Measurements from ENCODE around the gene LIN28A. TPM values are rescaled to one million over a fixed set of nuclear protein-coding genes. Genes with fewer than 3 reads are reported as not detected.

Gene LIN28A
- total and polyA plus RNA-seq, 12 donors = 0.23 to 1.2 (median 0.72) TPM; not detected in 9

DNA sequence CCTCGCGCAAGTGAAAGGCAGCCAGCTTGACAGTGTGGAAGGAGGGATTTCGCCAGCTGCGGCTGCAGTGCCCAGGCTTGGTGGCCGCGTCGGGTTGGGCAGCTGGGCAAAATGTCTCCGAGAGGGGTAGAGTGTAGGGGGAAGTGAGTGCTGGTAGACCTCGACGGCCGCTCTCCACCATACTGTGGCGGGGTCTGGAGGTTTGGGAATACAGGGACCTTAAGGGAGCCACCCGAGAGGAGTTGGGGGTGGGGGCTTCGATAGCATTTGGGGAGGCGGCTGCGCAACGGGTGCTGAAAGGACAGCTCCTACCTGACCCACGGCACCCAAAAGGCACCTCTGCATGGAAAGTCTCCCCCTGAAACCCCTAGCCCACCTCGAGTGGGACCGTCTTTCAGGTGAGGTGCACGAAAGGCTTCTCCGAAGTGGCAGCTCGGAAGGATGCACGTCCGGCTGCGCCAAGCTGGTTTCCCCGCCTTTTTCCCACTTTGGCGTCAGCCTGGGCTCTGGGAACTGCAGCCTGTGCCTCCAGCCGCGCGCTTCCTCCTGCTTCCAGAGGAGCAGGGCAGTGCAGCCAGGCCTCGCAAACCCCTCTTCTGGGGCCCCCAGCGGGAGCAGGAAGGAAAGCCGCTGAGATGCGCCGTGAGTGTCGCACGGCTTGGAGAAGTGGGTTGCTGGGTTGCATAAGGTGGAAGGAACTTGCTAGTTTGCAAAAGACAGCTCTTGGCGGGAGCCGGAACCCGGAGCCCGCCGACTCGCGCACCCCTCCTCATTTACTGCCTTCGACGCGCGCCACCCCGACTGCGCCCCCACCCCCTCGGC is 61.1 kb downstream of the LIN28A start:
- TF ChIP-seq CTCF (IDR thresholded peaks at IDR 0.05) = no peak
- TF ChIP-seq POLR2A (IDR thresholded peaks at IDR 0.05) = no peak
- intact Hi-C loops (cut with DNase I) = no loop called here
- DNase-seq = peak; percentile 64 to 89 (median 81)
- Histone ChIP-seq H3K27ac (peak overlapping the region; percentile 97 to 100 (median 99)), H3K4me3 (peak overlapping the region in 3 of 4 donors; percentile 63 to 95 (median 93)), H3K27me3 (no peaks in the 10 kb centered on the region), H3K4me1 (replicated peaks in 1 of 2) (peaks cover 19 to 52% of the 10 kb centered on the region in 2 donors), H3K9me3 (replicated peaks in 1 of 3) (no peaks in the 10 kb centered on the region), H3K36me3 (replicated peaks in 1 of 2) (peaks cover 0 to 37% of the 10 kb centered on the region in 2 donors)
- WGBS, 4 donors = 0 to 1% (median 1%) methylated on average over 27 to 52 of the region's 52 CpGs

DNA sequence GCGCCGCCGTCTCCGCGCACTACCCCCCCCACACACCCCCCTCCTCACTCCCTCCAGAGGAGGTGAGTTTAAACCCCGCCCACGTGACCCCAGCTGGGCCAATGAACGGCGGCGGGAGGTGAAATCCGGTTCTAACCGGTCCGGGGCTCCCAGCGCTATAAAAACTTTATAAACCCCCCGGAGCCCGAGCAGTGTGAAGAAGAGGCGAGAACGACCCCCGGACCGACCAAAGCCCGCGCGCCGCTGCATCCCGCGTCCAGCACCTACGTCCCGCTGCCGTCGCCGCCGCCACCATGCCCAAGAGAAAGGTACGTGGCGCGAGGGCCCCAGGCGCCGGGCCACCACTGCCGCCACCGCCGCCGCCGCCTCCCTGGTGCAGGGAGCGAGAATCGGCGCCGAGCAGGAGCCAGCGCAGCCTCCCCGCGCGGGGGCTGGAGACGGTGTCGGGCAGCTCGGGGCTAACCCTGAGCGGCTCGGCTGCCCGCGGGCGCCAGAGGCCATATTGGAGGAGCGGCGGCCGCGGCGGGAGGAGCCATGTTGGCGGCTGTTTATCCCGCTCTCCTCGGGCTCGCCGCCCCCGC is 61.8 kb downstream of the LIN28A start, which contains the start of gene HMGN2:
TSS of gene HMGN2 (plus strand) at position 121 of the 581 bp plus-strand sequence. CDS start at position 294, 173 bp downstream.
- intact Hi-C loops (cut with DNase I) = no loop called here
- peak; percentile 93 to 95 (median 94) for DNase-seq
- Histone ChIP-seq H3K4me3 (peak within 1 kb of the TSS; percentile 63 to 95 (median 90)), H3K9me3 (replicated peaks in 1 of 3) (no peaks in the 10 kb centered on the region), H3K27me3 (no peaks in the 10 kb centered on the region), H3K4me1 (replicated peaks in 1 of 2) (peaks cover 19 to 52% of the 10 kb centered on the region in 2 donors), H3K27ac (peak within 1 kb of the TSS; percentile 97 to 100 (median 99)), H3K36me3 (replicated peaks in 1 of 2) (peaks cover 0 to 37% of the 10 kb centered on the region in 2 donors)
- peak in 1 of 6 experiments; percentile 1 for TF ChIP-seq CTCF (IDR thresholded peaks at IDR 0.05)
- TF ChIP-seq POLR2A (IDR thresholded peaks at IDR 0.05) = peak in 1 of 2 donors; percentile 5
- WGBS, 4 donors = 0% methylated on average over 21 to 69 of the region's 69 CpGs; no CpG with 5 or more reads in 1 of the 4 donors

DNA sequence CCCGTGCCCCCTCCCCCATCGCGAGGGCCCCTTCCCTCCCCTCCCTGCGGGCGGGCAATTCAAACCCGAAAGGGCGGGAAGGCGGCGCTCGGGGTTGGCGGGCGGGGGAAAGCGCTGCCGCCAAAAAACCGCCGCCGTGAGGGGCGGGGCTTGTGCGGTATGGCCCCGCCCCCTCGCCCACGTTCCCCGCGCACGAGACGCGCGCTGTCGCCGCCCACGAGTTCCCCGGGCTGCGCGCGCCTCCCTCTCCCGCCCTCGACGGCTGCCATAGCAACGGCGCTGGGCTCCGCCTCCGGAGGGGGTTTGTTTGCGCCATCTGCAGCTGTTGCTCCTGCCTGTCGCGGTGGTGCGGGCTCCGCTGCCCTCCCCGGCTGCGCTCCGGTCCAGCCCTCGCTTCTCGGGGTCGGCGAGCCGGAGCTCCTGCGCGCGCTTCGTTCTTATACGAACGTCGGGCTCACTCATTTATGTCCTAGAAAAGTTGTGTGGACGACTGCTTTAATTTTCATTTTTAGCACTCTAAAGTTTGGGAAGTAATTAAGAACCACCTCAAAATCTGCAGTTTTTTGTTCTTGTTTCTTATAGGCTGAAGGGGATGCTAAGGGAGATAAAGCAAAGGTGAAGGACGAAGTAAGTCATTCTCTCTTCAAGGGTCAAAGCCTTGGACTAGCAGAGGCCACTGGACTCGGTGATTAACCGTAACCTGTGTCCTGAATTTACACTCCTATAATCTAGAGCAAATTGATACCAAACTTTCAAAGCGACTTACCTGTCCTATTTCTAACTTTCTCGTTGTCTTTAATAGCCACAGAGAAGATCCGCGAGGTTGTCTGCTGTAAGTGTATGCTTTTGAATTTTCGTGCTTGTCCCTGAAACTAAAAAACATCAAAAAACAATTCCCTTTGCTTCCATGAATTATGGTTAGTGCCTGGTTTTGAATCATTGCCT is 62.6 kb downstream of the LIN28A start:
- H3K27me3 ChIP-seq = no peaks in the 10 kb centered on the region
- peaks cover 0 to 39% of the 10 kb centered on the region in 2 donors for H3K36me3 ChIP-seq (replicated peaks in 1 of 2)
- intact Hi-C loops (cut with DNase I) = no loop called here
- peak; percentile 96 to 98 (median 97) for DNase-seq
- no peaks in the 10 kb centered on the region for H3K9me3 ChIP-seq (replicated peaks in 1 of 3)
- peak overlapping the region; percentile 97 to 100 (median 99) for H3K27ac ChIP-seq
- WGBS, 4 donors = 2 to 8% (median 4%) methylated on average over 27 to 71 of the region's 71 CpGs
- H3K4me3 ChIP-seq = peak overlapping the region in 2 of 4 donors; percentile 93 to 95
- TF ChIP-seq POLR2A (IDR thresholded peaks at IDR 0.05) (peak in 1 of 2 donors; percentile 69), CTCF (IDR thresholded peaks at IDR 0.05) (no peak)
- H3K4me1 ChIP-seq (replicated peaks in 1 of 2) = peaks cover 19 to 52% of the 10 kb centered on the region in 2 donors

Measured in adrenal gland (tissue), 12 donors.